GM12878 (cell line): ENCODE results near the gene FBXL19. TPM values are rescaled to one million over a fixed set of nuclear protein-coding genes. Genes with fewer than 3 reads are reported as not detected.
A peak's percentile ranks its signal among the peaks of the same experiment; 100 is the strongest.

ENCODE experiments used
- ATAC-seq: fragments of 200-7000 bp; cut with Tn5 transposase; 3 replicates; pipeline ENCODE4 v1.9.1; 2020; ENCODE audit warnings: mild to moderate bottlenecking, moderate library complexity
- BruUV-seq: library from RNA; stranded (reverse); fragments of 400-500 nt; replicated peaks from 2 replicates; lab custom pipeline; 2021; lab: Mats Ljungman, UMichigan
- CTCF ChIA-PET: fragments of 300-600 bp; sonication (Branson Sonifier 250); formaldehyde crosslinking; extraction: SDS; loops from one replicate; lab custom pipeline; 2021; ENCODE audit warnings: inconsistent platforms; lab: Yijun Ruan, JAX
- POLR2A ChIA-PET: fragments of 350-600 bp; formaldehyde crosslinking; extraction: SDS; loops from one replicate; lab custom pipeline; 2021; ENCODE audit warnings: inconsistent platforms; lab: Charles Lee
- RAD21 ChIA-PET: fragments of 300-600 bp; sonication (Branson Sonifier 250); formaldehyde crosslinking; loops from one replicate; lab custom pipeline; 2023; ENCODE audit warnings: antibody characterized with exemption; ENCODE audit not compliant: unreplicated experiment; lab: Charles Lee
- SMC1A ChIA-PET: fragments of 300-600 bp; sonication (Branson Sonifier 250); formaldehyde crosslinking; loops from one replicate; lab custom pipeline; 2023; ENCODE audit not compliant: unreplicated experiment, uncharacterized antibody; lab: Charles Lee
- DNase-seq: peaks from one replicate; pipeline ENCODE4 v3.0.0-alpha.2; 2011; ENCODE audit warnings: low read depth, low spot score
- FAIRE-seq: peaks from 3 replicates; lab custom pipeline; 2011; peaks lifted over from hg19 to GRCh38; lab: Jason Lieb, UNC
- H2AFZ ChIP-seq: 2 replicates; pipeline ENCODE4 v1.6.0; 2011; ENCODE audit warnings: low read depth, low read length, control low read depth; ENCODE audit not compliant: control insufficient read depth
- H3K27ac ChIP-seq: 2 replicates; pipeline ENCODE4 v1.5.1; 2011; ENCODE audit warnings: control low read depth; ENCODE audit not compliant: control insufficient read depth, insufficient read depth
- H3K27me3 ChIP-seq, 2 experiments: replicated peaks in 1 of 2; 2 replicates each; pipeline versions ENCODE4 v1.6.0 to v1.6.1; 2011; ENCODE audit warnings: low read length in 1 of 2; ENCODE audit not compliant: control insufficient read depth in 2 of 2, insufficient read depth in 2 of 2
- H3K36me3 ChIP-seq, 2 experiments: 2 replicates each; pipeline ENCODE4 v1.5.1; 2011; ENCODE audit warnings: low read length in 1 of 2; ENCODE audit not compliant: control insufficient read depth in 2 of 2, insufficient read depth in 2 of 2
- H3K4me1 ChIP-seq: 2 replicates; pipeline ENCODE4 v1.6.1; 2011; ENCODE audit warnings: mild to moderate bottlenecking, low read length, moderate library complexity, mixed read lengths; ENCODE audit not compliant: control insufficient read depth, insufficient read depth
- H3K4me2 ChIP-seq: 2 replicates; pipeline ENCODE4 v1.6.0; 2011; ENCODE audit warnings: control low read depth; ENCODE audit not compliant: control insufficient read depth, insufficient read depth
- H3K4me3 ChIP-seq: fragments of 200-600 bp; sonication (generic); 2 replicates; pipeline ENCODE4 v1.5.1; 2016
- H3K79me2 ChIP-seq: 2 replicates; pipeline ENCODE4 v1.6.0; 2011; ENCODE audit warnings: low read length; ENCODE audit not compliant: control insufficient read depth, insufficient read depth
- H3K9ac ChIP-seq: 2 replicates; pipeline ENCODE4 v1.8.0; 2011; ENCODE audit warnings: low read length, control low read depth, mixed read lengths; ENCODE audit not compliant: control insufficient read depth, insufficient read depth
- H3K9me3 ChIP-seq: replicated peaks from 3 replicates; pipeline ENCODE4 v1.5.1; 2011; ENCODE audit warnings: mild to moderate bottlenecking, low read length; ENCODE audit not compliant: control insufficient read depth, insufficient read depth
- H4K20me1 ChIP-seq: 2 replicates; pipeline ENCODE4 v1.6.0; 2011; ENCODE audit not compliant: control insufficient read depth, insufficient read depth
- BHLHE40 ChIP-seq, 2 experiments: fragments of 450-650 bp in 1 of 2; IDR thresholded peaks; 2 replicates each; pipeline ENCODE4 v1.6.1; 2011 to 2017; ENCODE audit warnings: low read depth in 2 of 2, borderline replicate concordance in 1 of 2, improper control_type of control experiment in 1 of 2, low read length in 1 of 2, mild to moderate bottlenecking in 1 of 2
- CBFB ChIP-seq: IDR thresholded peaks from 2 replicates; pipeline ENCODE4 v1.6.1; 2016; ENCODE audit warnings: antibody characterized with exemption, low read depth
- CBX5 ChIP-seq: sonication (generic); IDR thresholded peaks from 2 replicates; pipeline ENCODE4 v1.6.1; 2016; ENCODE audit warnings: low read depth, moderate library complexity, mild to moderate bottlenecking, inconsistent platforms
- FOS ChIP-seq: IDR thresholded peaks from 3 replicates; pipeline ENCODE4 v1.6.1; 2011; ENCODE audit warnings: borderline replicate concordance; ENCODE audit not compliant: insufficient read length; ENCODE audit errors: extremely low read depth
- HCFC1 ChIP-seq: fragments of 150-350 bp; IDR thresholded peaks from 2 replicates; pipeline ENCODE4 v1.6.1; 2014; ENCODE audit warnings: low read length
- IRF4 ChIP-seq: IDR thresholded peaks from 2 replicates; pipeline ENCODE4 v1.6.1; 2011; ENCODE audit warnings: low read depth, low read length
- MYC ChIP-seq: IDR thresholded peaks from 2 replicates; pipeline ENCODE4 v1.6.1; 2011; ENCODE audit warnings: mild to moderate bottlenecking, low read length, moderate library complexity, inconsistent platforms; ENCODE audit not compliant: insufficient read depth, insufficient replicate concordance, insufficient read length, severe bottlenecking
- SMARCA5 ChIP-seq: fragments of 450-650 bp; IDR thresholded peaks from 2 replicates; pipeline ENCODE4 v1.6.1; 2017; ENCODE audit warnings: mild to moderate bottlenecking
- TCF12 ChIP-seq: IDR thresholded peaks from 2 replicates; pipeline ENCODE4 v1.6.1; 2011; ENCODE audit warnings: low read depth, mild to moderate bottlenecking, low read length
- TCF3 ChIP-seq: IDR thresholded peaks from 2 replicates; pipeline ENCODE4 v1.6.1; 2012; ENCODE audit warnings: low read depth, mild to moderate bottlenecking, low read length, borderline replicate concordance; ENCODE audit not compliant: insufficient read depth
- ZNF207 ChIP-seq: fragments of 450-650 bp; IDR thresholded peaks from 2 replicates; pipeline ENCODE4 v1.6.1; 2014; ENCODE audit warnings: antibody characterized with exemption, mild to moderate bottlenecking, borderline replicate concordance
- ZNF217 ChIP-seq: fragments of 450-650 bp; IDR thresholded peaks from 2 replicates; pipeline ENCODE4 v1.6.1; 2017; ENCODE audit warnings: antibody characterized with exemption, mild to moderate bottlenecking
- WGBS: methylation state at CpG from one replicate; pipeline ENCODE4 v1.1.6; 2016; ENCODE audit warnings: low lambda C conversion rate; ENCODE audit not compliant: insufficient replicate concordance, insufficient coverage; ENCODE audit errors: missing lambda C conversion rate; 5-methylcytosine and 5-hydroxymethylcytosine counted together
- in situ Hi-C: fragments of 300-500 bp; cut with MboI; formaldehyde crosslinking; loops from 9 replicates; pipeline ENCODE4 v1.14.3; 2018; ENCODE audit warnings: mixed read lengths
- intact Hi-C: fragments of 100-400 bp; cut with micrococcal nuclease; formaldehyde crosslinking; loops from one replicate; pipeline ENCODE4 v1.14.2; 2022; ENCODE audit not compliant: unreplicated experiment
- polyA plus RNA-seq, 11 experiments: library from polyadenylated mRNA; depleted of rRNA in 4 of 11; unstranded in 6 of 11; stranded (reverse) in 5 of 11; fragments of >200 nt; fragmentation: Nextera tagmentation in 4 of 11; fragmentation: Illumina TruSeq in 1 of 11; extraction: Ambion mirVana in 4 of 11; extraction: Trizol in 1 of 11; gene quantifications; 1 replicate in 1 of 11; 2 replicates in 10 of 11; pipeline versions ENCODE4 v1.2.1 to v1.2.3, GENCODE V29; 2011 to 2016; ENCODE audit warnings: inconsistent platforms in 2 of 11, missing spikeins in 2 of 11, low read depth in 1 of 11
- total RNA-seq, 4 experiments: library from RNA; depleted of rRNA in 3 of 4; stranded (reverse); fragments of >200 nt in 3 of 4; fragmentation: Illumina TruSeq in 1 of 4; extraction: Trizol in 1 of 4; gene quantifications; 2 replicates each; pipeline versions ENCODE4 v1.2.1 to v1.2.3, GENCODE V29; 2013 to 2021
- TF ChIP-seq, protein P1 (sequence below): fragments of 450-650 bp; IDR thresholded peaks from 2 replicates; pipeline ENCODE4 v1.6.1; 2018; ENCODE audit warnings: mild to moderate bottlenecking, low read depth, moderate library complexity; ENCODE audit not compliant: partially characterized antibody
- TF ChIP-seq, protein P2 (sequence below): fragments of 450-650 bp; IDR thresholded peaks from 2 replicates; pipeline ENCODE4 v1.6.1; 2017; ENCODE audit warnings: mild to moderate bottlenecking, low read depth, inconsistent platforms; ENCODE audit not compliant: poor library complexity, severe bottlenecking
- TF ChIP-seq, protein P3 (sequence below): fragments of 450-650 bp; conservative IDR thresholded peaks from 2 replicates; pipeline ENCODE4 v1.6.1; 2017; ENCODE audit warnings: mild to moderate bottlenecking, moderate library complexity

The FBXL19 gene
- total and polyA plus RNA-seq, 10 of the 15 experiments (the other 5 are each of a cell fraction or from before 2014, with no cell fraction given): 0.02 to 32.1 (median 6.8) TPM; not detected in 1

DNA sequence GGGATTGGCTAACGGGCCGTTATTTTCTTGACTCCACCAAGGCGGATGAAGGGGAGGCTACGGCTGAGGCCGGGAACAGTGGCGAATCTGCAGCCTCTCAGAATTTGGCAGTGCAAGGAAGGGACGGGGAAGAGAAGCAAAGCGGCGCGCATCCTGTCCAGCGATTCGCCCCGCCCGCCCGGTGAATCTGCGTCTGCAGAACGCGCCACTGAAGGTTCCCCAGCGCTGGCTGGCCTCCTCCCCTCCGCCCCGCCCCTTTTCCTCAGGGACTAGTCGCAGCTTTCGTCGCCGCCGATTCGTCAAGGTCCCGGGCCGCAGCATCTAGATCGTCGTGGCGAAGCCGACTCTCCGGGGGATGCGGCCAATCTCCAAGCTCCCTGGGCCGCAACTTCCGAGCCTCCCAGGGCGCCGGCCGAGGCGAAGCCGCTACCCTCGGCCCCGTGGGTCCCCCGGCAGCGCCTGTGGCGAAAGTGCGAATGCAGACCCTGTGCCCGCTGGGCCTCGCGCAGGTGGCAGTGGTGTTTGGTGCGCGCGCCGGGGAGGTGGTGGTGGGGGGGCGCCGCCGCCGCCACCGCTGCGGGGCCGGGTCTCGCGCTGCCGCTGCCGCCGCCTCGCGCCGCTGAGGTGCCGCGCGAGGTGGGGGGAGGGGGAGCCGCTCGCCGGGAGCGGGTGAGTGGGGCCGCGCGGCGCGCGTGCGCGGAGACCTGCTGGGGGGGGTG, 34.2 kb downstream of the FBXL19 start, which contains the start of gene SETD1A:
Gene SETD1A (plus strand): TSS at position 299 of the 719 bp plus-strand sequence. CDS start 978 bp downstream, outside the sequence.
- no TSS peak for BruUV-seq
- Histone ChIP-seq H3K4me3 (peak within 1 kb of the TSS; percentile 92), H3K27ac (peak within 1 kb of the TSS; percentile 100), H3K9me3 (no peaks in the 10 kb centered on the region), H2AFZ (peak within 1 kb of the TSS; percentile 96), H3K79me2 (peaks cover 12% of the 10 kb centered on the region), H3K36me3 (peaks cover 4 to 31% of the 10 kb centered on the region in 2 experiments), H3K9ac (peak within 1 kb of the TSS; percentile 100), H4K20me1 (no peaks in the 10 kb centered on the region; the same call in 1 of the 2 replicates), H3K27me3 (no peaks in the 10 kb centered on the region), H3K4me1 (peaks cover 13% of the 10 kb centered on the region), H3K4me2 (peak within 1 kb of the TSS; percentile 78)
- ChIA-PET RAD21 (interaction anchor here (0.6 kb wide), 1 partner anchor 56 kb away, joined by 3 read pairs; no protein-coding TSS in a partner anchor), SMC1A (no interaction called here), POLR2A (interaction anchor here (0.6 to 0.9 kb wide), 2 partner anchors 29 to 116 kb away, joined by 3 to 5 read pairs; partner anchors contain the start of genes ZNF646 and ZNF668), CTCF (no interaction called here)
- FAIRE-seq (peak; percentile 88), ATAC-seq (peak; percentile 92), DNase-seq (peak; percentile 57)
- in situ Hi-C loops: loop anchor here (10.0 kb wide), 2 partner anchors 757 to 917 kb away; partner anchors contain the start of gene ZNF267
- intact Hi-C loops: loop anchor here (10.0 kb wide), 2 partner anchors 137 to 917 kb away; partner anchors contain the start of genes VKORC1 and ZNF267
- 1% methylated on average over 72 of the region's 85 CpGs for WGBS
- TF ChIP-seq ZNF207 (peak; percentile 99), IRF4 (no peak), TCF12 (peak; percentile 65; the same call in 1 of the 2 replicates), CBX5 (0 out of 2 replicates have a peak, but pooled peaks have one; percentile 10), SMARCA5 (peak; percentile 53; the same call in 1 of the 2 replicates), FOS (no peak), BHLHE40 (IDR thresholded peaks at IDR 0.05; ENCODE audit: borderline replicate concordance in 1 of 2, low read depth in 2 of 2, low read length in 1 of 2) (peak; percentile 32 to 71; a peak in 1 of 4 replicates), HCFC1 (peak; percentile 78), ZNF217 (no peak), TCF3 (peak; percentile 80), CBFB (peak; percentile 23; the same call in 1 of the 2 replicates), MYC (peak; percentile 82)
- TF ChIP-seq, protein P1, sequence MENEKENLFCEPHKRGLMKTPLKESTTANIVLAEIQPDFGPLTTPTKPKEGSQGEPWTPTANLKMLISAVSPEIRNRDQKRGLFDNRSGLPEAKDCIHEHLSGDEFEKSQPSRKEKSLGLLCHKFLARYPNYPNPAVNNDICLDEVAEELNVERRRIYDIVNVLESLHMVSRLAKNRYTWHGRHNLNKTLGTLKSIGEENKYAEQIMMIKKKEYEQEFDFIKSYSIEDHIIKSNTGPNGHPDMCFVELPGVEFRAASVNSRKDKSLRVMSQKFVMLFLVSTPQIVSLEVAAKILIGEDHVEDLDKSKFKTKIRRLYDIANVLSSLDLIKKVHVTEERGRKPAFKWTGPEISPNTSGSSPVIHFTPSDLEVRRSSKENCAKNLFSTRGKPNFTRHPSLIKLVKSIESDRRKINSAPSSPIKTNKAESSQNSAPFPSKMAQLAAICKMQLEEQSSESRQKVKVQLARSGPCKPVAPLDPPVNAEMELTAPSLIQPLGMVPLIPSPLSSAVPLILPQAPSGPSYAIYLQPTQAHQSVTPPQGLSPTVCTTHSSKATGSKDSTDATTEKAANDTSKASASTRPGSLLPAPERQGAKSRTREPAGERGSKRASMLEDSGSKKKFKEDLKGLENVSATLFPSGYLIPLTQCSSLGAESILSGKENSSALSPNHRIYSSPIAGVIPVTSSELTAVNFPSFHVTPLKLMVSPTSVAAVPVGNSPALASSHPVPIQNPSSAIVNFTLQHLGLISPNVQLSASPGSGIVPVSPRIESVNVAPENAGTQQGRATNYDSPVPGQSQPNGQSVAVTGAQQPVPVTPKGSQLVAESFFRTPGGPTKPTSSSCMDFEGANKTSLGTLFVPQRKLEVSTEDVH: peak; percentile 67
- TF ChIP-seq, protein P2, sequence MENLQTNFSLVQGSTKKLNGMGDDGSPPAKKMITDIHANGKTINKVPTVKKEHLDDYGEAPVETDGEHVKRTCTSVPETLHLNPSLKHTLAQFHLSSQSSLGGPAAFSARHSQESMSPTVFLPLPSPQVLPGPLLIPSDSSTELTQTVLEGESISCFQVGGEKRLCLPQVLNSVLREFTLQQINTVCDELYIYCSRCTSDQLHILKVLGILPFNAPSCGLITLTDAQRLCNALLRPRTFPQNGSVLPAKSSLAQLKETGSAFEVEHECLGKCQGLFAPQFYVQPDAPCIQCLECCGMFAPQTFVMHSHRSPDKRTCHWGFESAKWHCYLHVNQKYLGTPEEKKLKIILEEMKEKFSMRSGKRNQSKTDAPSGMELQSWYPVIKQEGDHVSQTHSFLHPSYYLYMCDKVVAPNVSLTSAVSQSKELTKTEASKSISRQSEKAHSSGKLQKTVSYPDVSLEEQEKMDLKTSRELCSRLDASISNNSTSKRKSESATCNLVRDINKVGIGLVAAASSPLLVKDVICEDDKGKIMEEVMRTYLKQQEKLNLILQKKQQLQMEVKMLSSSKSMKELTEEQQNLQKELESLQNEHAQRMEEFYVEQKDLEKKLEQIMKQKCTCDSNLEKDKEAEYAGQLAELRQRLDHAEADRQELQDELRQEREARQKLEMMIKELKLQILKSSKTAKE: no peak
- TF ChIP-seq, protein P3, sequence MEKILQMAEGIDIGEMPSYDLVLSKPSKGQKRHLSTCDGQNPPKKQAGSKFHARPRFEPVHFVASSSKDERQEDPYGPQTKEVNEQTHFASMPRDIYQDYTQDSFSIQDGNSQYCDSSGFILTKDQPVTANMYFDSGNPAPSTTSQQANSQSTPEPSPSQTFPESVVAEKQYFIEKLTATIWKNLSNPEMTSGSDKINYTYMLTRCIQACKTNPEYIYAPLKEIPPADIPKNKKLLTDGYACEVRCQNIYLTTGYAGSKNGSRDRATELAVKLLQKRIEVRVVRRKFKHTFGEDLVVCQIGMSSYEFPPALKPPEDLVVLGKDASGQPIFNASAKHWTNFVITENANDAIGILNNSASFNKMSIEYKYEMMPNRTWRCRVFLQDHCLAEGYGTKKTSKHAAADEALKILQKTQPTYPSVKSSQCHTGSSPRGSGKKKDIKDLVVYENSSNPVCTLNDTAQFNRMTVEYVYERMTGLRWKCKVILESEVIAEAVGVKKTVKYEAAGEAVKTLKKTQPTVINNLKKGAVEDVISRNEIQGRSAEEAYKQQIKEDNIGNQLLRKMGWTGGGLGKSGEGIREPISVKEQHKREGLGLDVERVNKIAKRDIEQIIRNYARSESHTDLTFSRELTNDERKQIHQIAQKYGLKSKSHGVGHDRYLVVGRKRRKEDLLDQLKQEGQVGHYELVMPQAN: peak; percentile 44; the same call in 1 of the 2 replicates
